CD4-positive, alpha-beta T cell treated with Interleukin-1 beta for 1 hour (primary cell): ENCODE results near the gene ADGRV1.
"Not testable (repeated sequence)": the region's sequence is repeated elsewhere in the genome, so short reads cannot be mapped to it uniquely, and the experiment has no call there.

Experiments used
- DNase-seq, 2 donors: peaks; one replicate each; pipeline ENCODE4 v3.0.0-alpha.2; 2020 to 2022

Gene ADGRV1

DNA sequence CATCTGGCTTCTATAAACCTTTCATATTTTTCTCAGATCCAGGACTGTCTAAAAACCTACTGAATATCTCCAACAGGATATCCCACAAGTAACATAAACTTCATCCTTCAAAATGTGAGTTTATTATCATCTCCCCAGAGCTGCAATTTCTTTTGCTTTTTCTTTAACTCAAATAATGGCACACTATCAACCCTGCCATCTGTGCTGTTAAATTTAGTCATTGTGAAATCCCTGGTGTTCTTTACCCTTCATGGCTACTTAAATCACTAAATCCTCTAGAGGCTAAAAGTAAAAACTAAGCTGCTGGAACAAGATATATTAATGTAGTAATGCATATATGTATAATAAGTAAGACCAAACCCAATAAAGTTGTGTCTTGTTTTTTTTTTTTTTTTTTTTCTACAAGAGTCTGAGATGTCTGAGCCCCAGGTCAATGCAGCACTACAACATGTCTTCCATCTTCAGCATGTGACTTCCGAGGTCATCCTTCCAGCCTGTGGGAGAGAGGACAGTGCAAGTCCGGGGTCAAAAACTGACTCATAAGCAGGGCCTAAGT is 362.9 kb downstream of the ADGRV1 start:
- DNase-seq: no peak

GRCh38 chr5:90924222-90924621 is 365.6 kb downstream of the ADGRV1 start:
- DNase-seq: not testable (repeated sequence)

DNA sequence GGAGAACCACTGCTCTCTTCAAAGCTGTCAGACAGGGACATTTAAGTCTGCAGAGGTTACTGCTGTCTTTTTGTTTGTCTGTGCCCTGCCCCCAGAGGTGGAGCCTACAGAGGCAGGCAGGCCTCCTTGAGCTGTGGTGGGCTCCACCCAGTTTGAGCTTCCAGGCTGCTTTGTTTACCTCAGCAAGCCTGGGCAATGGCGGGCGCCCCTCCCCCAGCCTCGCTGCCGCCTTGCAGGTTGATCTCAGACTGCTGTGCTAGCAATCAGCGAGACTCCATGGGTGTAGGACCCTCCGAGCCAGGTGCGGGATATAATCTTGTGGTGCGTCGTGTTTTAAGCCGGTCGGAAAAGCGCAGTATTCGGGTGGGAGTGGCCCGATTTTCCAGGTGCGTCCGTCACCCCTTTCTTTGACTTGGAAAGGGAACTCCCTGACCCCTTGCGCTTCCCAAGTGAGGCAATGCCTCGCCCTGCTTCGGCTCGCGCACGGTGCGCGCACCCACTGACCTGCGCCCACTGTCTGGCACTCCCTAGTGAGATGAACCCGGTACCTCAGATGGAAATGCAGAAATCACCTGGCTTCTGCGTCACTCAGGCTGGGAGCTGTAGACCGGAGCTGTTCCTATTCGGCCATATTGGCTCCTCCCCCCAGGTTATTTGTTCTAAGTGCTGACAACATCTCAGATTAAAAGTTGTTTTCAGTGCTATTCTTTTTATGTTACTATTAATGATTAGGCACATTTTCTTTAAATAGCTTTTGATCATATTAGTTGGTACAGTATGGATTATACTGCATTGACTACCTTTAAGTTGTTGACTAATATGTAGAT is 370.6 kb downstream of the ADGRV1 start:
- DNase-seq: not testable (repeated sequence)

- DNase-seq: no peak
Measured at GRCh38 chr5:90930062-90930461, 371.5 kb downstream of the ADGRV1 start.

GRCh38 chr5:90930756-90931431 is 372.3 kb downstream of the ADGRV1 start:
- no peak for DNase-seq

DNA sequence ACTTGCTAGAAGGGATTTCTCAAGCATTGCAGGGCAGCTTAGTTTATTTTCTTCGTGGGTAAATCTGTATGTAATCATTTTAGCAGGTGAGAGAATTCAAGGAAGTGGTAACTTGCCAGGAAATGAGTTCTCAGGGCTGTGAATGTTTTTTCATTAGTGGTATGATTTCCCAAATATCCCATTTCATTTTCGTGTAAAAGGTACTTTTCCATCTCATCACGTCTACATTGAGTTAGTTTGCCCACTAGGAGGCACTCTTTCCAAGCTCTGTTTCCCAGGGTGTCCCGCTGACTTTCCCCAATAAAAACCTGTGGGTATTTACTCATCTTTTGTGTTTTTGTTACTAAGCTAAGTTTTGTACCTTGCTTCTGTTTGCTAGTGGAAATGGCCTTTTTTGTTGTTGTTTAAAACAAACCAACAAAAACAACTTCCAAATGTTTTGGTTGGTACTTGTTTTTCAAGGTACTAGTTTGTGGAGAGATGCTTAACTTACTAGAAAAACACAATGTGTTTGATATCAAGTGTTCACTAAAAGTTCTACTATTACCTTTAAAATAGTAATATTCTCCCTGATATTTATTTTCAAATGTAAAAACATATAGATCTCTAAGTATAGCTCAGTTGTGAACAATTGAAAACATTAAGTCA is 373.6 kb downstream of the ADGRV1 start:
- DNase-seq: peak; percentile 1 to 43

- DNase-seq: no peak
Measured at GRCh38 chr5:90933298-90933697, 374.7 kb downstream of the ADGRV1 start.

GRCh38 chr5:90934091-90934719 is 375.6 kb downstream of the ADGRV1 start:
- no peak for DNase-seq

- DNase-seq: no peak
Measured at GRCh38 chr5:90934738-90935137, 376.1 kb downstream of the ADGRV1 start.

DNA sequence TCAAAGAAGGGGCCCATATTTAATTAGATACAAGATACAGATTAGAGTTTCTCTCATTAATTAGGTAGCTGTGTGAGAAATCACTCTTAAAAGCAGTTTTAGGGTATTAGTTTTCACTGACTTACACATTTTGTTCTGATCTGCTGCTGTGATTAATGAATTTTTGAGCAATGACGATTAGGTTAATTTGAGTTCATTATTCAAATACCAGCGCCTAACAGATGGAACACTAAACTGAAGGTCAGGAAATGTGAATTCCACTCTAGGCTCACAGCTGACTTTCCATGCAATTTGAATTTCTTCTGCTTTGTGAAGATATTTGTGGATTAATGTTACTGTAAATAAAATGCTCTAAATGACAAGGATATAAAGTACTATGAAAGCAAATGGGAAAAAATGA is 380.6 kb downstream of the ADGRV1 start:
- no peak for DNase-seq

- peak; percentile 34 to 41 for DNase-seq
Measured at GRCh38 chr5:90940227-90940995, 381.8 kb downstream of the ADGRV1 start.

GRCh38 chr5:90941002-90941720 is 382.6 kb downstream of the ADGRV1 start:
- DNase-seq: no peak

DNA sequence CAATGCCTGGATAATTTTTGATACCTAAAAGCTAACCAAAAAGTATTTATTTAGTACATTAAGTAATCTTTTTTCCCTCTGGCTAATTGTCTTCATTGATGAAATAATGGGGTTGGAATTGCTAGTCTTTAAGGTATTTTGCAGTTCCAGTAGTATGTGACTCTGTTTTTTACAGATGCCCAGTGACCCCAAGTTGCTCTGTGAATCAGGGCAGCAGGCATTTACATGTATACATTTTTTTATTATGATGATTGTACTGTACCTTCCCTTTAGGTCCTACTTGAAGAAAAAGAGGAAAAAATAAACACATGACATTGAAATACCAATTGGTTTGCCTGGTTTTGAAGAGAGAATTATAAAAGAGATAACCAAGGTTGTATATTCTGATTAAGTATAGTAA is 385.5 kb downstream of the ADGRV1 start:
- no peak for DNase-seq

- no peak for DNase-seq
Measured at GRCh38 chr5:90947667-90948066, 389.1 kb downstream of the ADGRV1 start.

- DNase-seq: no peak
Measured at GRCh38 chr5:90948969-90949368, 390.4 kb downstream of the ADGRV1 start.

DNA sequence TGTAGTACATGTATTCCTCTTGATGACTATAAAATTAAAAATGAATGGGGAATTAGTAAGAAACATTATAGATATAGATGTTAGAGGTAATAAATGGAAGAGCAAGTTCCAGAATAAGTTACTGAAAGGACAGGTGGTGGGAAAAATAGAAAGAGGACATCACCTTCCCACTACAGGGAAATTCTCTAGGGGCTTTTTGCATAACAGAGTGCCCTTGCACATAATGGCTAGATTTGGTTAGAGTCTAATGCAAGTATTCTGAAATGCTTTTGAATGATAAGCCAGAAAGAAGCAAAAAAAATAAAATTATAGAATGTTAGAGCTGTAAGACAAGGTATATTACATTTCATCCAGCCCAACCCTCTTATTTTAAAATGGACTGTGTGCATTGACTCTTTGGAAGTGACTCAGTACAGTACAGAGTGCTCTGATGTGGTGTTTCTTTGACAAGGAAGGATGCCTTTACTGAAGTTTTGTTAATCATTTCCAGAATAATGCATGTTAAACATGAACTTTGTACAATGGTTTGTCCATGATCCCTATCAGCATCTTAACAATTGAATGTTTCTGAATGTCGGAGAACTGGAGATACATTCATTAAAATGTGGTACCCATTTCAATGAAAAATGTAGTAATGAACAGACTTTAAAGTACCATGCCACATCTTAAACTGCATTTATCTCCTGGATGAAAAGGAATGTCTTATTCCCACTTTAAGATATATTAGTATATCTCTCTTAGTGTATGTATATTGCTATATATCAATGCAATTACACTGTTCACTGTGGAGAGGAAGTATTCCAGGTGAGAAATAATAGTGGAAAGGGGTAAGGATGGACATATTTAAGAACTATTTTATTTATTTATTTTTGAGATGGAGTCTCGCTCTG is 391.1 kb downstream of the ADGRV1 start:
- no peak for DNase-seq

- DNase-seq: no peak
Measured at GRCh38 chr5:90955001-90955635, 396.5 kb downstream of the ADGRV1 start.

GRCh38 chr5:90956511-90957097 is 398.0 kb downstream of the ADGRV1 start:
- DNase-seq: no peak

DNA sequence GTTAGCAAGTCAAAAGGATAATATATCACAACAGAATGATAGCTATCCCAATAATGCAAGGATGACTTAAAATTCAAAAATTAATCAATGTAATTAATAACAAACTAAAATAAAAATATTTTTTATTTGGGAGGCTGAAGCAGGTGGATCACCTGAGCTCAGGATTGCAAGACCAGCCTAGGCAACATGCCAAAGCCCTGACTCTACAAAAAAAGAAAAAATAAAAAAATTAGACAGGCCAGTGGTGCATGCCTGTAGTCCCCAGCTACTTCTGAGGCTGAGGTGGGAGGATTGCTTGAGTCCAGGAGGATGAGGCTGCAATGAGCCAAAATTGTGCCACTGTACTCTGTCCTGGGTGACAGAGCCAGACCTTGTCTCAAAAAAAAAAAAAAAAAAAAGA is 399.3 kb downstream of the ADGRV1 start:
- DNase-seq: no peak

- no peak for DNase-seq
Measured at GRCh38 chr5:90959262-90959661, 400.7 kb downstream of the ADGRV1 start.
